ENCODE measurements around the gene FAM53B.

FAM53B gene

DNA sequence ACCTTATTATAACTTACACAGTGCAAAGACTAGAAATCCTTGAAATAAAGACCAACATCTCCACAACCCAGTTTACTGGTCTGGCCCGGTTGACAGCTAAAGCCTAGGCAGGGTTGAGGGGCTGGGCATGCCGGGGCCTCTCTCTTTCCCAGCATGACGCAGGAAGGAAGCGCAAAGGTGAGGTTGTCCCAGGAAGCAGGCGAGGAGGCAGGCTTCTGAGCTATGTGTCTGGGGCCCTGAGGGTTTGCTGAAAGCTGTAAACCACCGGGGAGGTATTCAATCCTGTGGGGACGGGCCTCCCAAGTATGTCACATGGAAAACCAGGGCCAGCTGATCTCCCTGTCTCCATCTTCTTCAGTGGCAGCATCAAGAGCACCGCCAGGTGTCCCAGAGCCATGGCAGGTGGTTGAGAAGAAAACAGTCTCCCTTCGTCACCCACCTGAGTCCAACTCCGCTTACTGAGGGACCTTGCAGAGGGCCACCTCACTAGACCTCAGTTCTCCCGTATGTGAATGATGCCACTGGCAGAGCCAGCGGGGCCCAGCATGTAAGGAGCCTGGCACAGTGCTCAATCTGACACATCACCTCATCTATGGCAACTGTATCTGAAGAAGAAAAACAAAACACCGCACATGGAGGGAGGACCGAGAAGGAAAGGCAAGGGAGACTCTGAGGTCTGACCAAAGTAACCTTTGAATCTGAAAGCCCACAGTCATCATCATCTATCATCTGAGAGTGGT lies 49.5 kb downstream of the FAM53B start:
- no peak for FAIRE-seq

DNA sequence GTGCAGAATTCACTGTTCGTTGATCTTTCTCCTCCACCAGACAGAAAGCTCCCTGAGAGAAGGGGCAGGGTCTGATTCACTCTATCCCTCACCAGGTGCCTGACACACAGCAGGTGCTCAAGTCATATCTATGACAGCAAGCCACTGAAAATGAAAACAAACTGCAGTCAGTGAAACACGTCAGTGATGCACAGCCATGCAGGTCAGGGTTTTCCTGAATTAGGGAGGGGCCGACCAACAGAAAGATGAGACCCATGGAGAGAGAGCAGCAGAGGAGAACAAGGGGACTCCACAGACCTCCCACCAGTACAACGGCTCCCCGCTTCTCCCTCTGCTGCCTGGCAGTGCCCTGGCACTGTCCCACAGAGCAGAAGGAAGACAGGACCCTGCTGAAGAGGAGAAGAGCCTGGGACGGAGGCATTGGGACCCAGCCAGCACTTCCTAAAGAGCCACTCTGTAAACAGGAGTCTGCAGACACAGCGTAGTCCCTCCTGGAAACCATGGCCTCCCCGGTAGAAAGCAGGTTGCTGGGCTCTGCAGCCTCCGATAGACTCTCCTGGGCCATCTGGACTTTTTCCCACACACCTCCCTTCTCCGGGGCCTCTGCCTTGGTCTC lies 50.3 kb downstream of the FAM53B start:
- no peak for FAIRE-seq

DNA sequence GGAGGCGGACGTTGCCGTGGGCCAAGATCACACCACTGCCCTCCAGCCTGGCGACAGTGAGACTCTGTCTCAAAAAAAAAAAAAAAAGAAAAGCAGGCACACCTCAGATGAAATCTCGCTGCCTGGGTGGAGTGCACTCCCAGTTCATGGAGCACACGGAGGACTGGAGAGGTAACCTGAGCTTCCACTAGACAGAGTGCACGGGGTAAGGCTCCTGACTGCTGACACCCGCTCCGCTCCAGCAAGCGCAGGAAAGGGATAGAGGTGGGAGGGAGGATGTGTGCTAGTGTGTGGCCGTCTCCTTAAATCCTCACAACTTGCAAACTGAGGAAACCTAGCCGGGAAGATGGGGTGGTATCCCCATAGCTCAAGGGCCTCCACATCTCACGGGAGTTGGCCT lies 50.8 kb downstream of the FAM53B start:
- FAIRE-seq, result no peak

DNA sequence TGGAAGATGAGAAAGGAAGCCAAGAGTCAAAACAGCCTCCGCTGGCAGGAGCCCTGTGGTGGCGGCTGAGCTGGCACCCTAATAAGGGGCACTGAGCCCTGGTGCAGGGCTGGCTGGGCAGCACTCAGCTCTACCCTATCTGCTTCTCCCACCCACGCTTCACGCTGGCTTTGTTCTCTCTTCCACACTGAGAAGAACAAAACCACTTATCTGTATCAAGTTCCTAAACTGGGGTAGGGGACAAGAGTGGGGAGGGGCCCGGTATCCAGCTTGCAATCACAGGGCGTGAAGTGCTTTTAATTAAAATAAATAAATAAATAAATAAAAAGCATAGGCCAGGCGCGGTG lies 52.1 kb downstream of the FAM53B start:
- FAIRE-seq, result no peak

DNA sequence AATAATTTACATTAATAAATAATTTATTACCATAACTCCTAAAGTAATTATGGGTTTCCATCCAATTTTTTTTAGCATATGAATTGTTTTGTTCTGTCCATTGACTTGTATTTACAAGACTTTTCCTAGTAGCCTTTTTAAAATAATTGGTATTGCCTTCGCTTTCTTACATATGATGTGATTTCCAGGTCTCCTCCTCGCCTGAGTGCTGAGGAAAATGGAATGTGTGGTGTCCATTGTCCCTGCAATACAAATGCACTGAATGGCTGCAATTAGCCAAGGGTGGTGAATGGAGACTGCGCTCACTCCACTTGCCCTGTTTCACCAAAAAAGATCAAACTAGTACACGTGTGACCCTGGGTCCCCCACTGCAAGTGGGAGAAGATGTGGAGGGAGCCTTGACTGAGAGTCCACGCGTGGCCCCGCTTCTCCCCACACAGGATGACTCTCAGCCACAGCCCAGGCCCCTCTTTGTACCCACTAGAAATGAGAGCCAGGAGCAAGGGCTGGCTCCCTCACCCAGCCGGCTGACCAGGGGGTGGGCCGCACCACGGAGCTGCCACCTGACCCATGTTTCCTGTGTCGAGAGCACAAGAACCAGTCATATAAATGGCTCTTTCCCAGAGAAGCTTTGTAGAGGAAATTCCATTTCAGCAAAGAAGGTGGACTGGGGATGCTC lies 52.6 kb downstream of the FAM53B start:
- FAIRE-seq, result no peak

DNA sequence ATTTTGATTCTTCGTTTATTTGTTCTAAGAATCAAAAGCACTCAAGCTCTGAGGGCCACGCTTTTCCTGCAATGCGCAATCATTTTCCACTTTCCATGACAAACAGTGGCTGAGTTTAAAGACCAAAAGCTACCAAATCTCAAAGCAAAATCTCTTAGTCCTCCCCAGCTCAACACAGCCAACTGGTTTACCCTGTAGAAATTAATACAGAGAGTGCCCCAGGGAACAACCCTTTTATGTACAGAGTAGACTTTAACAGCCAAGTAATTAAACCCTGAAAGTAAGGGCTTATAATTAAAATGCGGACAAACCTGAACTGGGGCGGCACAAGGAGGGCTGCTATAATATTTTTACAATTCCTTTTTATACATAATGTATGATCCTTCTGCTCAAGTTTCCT lies 53.2 kb downstream of the FAM53B start:
- FAIRE-seq, result no peak

DNA sequence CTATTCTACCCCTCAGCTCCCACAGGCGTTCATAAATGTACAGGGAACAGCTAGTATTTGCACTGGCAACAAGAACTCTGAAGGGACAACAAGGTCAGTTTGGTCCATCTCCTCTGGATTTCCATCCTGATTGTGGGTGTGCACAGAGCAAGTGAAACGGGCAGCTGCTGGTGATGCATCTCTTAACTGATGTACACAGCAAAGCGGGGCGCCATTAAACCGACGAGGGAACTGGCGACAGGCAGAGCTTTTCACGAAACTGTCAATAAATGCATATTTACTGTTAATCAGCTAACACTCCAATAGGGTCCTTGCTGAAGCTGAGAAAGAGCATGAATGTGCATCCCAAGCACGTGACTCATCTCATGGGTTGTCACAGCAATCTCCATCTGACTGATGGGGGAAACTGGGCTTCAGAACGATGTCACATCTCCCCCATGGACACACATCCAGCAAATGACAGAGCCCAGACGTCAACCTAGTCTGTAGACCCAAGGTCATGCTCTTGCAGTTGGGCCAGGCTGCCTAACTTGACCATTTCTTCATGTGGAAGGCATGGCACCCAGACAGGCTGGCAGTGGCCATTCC lies 54.2 kb downstream of the FAM53B start:
- FAIRE-seq, result no peak

DNA sequence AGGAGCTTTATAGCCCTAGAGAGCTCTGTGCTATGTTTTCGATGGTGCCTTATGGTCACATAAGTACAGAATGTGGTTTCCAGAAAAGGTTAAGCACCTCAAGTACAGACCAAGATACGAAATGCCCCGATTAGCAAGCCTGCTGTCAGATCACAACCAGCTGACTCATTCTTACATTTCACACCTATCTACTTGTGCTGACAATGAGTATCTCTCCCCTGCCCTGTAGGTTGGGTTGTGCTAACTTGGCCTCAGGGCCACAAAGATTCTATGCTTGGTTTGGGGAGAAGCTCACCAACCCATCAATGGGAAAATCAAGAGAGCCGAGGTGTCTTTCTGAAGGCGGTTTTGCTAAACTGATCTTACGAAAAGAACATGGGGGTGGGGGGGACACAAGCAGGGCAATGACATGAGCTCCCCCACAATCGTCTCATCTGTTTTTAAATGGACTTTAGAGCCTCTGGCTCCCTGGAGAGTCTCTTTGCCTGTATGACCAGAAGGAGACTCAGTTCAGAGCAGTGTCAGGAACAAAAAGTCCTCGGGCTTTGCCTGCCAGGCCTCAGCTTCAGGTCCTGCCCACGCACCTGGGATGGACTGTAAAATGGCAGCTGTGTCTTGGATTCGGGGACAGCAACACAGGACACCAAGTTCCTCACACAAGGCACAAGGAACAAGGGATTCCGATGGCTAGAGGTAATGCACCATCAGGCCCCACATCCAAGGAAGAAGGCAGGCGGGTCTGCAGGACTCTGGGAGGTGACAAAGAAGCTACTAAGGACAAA lies 55.1 kb downstream of the FAM53B start:
- no peak for FAIRE-seq

DNA sequence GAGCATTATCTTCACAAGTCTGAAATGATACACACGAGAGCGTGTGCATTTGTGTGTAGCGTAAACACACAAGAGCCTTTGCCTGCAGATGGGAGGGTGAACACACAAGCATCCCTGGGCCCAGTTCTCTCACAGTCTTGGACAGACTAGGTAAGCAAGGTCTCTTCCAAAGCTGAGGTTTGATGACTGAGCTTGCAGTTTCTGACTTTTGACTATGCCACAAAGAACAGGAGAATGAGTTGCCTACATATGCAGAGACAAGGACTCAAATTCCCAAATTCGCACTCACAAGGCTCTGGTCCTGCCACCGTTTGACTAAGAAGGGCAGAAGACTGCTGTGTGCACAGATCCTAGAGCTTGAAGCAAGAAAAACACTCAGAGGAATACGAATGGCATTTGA lies 55.8 kb downstream of the FAM53B start:
- no peak for FAIRE-seq

DNA sequence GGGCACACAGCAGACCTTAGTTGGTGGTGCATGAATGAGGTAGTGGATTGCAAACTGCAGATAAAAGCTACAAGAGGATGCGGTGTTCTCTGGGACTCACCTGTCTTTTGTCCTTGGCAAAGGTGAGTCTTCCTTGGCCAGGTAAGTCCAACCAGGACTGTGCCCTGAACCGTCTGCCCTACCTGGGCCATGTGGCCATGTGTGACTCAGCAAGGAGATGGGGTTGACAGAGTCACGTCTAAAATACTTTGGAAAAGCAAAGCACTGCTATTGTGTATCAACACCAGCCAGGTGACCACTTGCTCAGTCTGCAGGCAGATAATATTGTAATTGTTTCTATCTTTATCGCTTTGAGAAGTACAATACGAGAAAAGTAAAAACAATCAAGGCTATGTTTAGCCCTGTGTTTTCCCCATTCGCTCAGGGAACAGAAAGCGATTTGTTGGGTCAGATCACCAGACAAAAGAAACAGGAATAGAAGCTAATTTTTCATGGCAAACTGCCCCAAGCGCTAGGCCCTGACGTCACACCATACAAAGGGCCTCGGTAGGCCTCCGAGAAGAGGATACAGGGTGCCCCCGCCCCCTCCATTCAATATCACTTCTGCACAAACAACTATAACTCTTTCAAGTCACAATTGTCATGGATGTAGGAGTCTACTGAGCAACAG lies 57.3 kb downstream of the FAM53B start:
- FAIRE-seq, result no peak

DNA sequence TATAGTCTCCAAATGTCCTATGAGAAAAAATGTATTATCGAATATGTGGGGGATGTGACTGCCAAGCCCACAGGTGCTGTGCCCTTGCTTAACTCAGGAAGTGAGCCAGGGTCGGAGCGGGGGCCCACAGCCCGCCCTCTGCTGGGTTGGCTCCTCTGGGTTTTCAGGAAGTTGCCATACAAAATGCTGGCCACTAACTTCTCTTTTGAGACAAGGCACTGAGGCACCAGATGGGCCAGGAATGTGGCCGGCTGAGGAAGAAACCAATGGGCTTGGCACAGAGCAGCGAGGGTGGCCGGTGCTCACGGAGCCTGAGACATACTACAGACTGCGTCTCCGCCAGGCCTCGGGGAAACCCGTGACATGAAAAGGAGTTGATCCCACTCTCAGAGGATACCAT lies 58.9 kb downstream of the FAM53B start:
- no peak for FAIRE-seq

DNA sequence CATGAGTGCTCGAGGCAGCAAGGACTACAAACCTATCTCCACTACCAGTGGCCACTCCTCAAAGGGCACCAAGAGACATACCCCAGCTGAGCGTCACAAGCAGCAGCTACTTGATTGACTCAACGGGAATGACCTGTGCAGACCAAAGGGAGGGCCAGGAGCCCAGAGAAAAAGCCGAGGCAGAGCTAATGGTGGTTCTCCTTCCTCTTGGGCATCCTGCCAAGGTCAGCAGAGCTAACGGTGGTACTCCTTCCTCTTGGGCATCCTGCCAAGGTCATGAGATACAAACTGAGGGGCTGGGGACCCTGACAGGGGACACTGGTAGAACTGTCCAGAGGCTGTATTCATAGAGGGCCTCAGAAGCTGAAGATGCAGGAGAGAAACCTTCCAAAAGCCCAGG lies 60.4 kb downstream of the FAM53B start:
- FAIRE-seq, result no peak

DNA sequence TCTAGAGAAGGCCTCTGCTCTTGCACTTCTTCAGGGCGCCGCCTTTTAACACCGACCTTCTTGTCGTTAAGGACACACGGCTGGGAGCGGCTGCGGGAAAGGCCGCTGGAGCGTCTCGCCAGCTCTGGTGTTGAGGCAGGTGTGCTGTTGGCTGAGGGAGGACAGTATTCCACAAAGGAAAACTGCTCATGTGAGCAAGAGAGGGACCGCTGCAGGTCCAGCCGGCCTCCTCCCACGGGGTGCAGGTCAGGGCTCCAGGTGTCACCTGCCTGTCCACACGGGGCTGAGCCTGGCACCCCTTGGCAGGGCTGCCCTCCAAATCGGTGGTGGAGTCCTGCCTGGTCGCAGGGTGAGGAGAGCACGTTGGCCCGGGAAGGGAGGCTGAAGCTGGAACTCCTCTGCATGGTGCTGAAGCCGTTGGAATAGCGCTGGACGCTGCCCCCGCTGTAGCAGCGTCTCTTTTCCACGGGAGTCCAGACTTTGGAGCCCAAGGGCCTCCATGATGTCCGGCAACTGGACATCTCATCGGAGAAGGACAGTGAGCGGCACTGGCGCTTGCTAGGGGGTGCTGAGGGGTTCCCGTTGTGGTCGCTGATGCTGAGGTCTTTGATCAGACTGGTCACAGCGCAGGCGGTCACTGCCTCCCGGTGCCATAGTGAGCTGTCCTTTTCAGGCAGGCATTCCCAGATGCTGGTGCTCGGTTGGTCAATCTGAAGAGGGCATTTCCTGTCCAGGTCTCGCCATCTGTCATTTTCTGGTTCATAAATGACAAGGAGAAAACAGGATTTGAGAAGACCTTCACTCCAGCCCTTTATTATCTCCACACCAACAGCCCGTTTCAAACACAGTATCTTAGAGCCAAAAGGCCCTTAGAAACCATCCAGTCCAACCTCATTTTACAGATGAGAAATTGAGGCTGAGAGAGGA lies 62.3 kb downstream of the FAM53B start:
- no peak for FAIRE-seq

DNA sequence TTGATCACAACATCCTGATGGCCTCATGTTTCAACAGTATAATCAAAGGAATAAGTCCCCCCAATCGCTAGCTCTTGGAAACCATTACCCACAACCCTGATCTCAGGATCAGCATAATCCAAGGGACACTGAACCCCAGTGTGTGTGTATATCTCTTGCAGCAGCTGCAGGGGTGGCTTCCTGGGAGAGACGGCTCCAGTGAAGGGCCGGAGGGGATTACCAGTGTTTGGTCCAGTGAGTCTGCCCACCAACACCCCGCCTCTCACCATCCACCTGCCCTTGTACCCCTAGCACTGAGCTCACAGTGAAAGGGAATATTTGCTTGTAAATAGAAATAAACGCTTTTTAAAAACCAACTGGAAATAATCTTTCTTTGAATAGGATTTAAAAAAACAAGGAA lies 63.1 kb downstream of the FAM53B start:
- FAIRE-seq, result no peak

DNA sequence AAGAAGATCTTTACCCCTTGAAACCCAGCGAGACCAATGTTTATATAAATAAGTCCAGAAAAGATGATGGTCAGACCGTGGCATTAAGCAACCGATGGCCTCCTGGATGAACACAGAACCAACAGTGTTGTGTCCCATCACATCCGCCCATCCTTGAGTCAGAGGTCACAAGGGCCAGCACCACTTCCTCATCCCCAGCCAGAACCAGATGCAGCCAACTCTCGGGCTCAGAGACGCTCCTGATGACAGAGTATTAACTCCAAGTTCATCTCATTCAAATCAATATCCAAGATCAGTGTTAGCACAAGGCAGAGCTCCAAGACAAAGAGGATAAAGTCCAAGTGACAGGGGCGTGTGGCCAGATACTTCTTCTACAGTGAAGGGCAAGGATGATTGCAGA lies 63.5 kb downstream of the FAM53B start:
- no peak for FAIRE-seq

DNA sequence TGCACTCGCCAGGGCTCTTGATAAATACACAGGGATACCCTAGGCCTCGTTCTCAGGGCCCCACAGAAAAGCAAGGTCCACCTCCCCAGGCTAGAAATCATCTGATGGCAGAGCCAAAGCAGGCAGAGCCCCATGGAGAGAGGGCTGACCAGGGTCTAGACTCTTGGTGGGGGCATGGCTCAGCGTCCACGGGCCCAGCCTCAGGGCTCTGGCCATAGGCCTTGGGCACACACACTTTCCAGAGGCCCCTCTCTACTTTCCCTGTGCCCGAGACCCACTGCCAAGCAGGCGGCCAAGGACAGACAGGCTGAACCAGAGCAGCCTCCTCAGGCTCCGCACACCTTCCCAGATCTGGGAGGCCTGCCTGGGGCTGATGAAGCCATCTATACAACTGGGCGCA lies 64.8 kb downstream of the FAM53B start:
- no peak for FAIRE-seq

DNA sequence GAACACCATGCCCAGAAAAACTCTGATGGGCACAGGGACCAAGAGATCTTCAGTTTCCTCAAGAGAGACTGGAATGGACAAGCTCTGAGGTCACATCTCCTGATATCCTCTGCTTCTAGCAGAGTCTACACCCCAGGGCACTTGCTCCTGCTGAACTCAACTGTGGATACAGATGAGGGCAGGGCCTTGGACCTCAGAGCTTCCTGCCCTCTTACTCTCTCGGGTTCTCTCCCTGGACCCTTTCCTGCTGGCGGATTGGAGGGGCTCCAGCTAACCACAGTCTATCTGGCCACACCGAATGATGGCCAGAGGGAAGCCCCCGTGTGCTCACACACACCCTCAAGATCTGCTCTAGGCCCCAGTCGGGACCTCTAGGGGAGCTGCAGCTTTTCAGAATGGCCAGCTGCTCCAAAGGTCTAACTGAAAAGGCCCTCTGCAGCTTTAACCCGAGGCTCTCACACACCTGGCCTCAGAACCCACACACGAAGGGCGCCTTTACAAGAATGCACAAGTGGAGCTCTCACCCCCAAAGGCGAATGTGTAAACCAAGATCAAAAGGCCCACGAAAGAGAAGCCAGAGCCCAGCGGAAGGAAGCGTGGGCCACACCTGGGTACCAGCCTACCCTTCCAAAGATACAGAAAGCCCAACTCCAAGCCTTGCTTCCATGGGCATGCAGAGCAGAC lies 65.5 kb downstream of the FAM53B start:
- no peak for FAIRE-seq

DNA sequence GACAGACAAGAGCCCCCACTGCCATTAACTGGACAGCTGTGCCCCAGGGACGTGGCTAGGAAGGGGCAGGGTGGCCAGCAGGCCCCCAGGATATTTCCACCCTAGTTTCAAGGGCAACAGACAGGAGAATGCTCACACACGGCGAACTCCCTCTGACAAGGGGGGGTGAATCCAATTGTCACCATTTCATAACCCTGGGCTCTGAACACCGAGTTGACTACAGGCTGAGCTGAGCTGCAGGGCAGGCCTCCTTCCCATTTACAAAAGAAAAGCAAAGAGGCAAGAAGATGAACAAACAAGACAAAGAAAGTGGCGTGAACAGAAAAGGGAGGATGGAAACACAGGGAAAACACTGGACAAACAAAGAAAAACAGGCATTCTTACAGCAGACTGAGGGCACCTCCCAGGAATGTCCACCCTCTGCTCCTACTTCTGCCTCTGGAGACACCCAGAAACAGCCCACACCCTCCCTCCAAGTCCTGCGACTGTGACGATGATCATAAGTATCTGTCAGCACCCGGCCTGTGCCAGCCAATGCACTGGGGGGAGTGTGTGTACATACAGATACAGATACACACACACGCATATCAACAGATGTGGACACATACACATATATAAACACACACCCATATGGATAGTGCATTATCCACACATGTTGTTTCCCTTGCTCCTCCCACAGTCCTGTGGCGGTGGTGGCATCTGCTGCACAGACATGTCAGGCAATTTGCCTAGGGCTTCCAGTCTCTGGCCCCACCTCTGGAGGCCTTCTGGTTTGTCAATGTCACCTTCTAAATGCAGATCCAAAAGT lies 66.2 kb downstream of the FAM53B start:
- no peak for FAIRE-seq

DNA sequence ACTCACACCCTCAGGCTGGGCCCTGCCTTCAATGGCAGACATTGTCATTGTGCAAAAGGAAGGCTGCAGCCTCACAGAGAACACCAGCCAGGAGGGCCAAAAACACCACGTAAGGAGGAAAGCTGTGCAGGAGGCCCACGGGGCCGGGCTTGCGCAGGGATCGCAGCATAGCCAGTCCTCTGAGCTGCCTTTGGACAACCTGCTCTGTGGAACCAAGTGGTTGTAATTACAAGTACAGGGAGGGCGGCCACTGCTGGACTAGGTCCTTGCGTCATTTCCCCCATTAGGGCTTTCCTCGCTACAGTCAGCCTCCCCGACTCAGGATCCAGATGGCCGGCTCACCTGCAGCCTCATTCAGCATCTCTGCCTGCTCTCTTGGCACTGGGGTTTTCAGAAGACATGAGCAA lies 66.9 kb downstream of the FAM53B start:
- no peak for FAIRE-seq

All from G401.6 (cell line).